Measurements from ENCODE around the gene TEPSIN.

- TF ChIP-seq, protein P1, sequence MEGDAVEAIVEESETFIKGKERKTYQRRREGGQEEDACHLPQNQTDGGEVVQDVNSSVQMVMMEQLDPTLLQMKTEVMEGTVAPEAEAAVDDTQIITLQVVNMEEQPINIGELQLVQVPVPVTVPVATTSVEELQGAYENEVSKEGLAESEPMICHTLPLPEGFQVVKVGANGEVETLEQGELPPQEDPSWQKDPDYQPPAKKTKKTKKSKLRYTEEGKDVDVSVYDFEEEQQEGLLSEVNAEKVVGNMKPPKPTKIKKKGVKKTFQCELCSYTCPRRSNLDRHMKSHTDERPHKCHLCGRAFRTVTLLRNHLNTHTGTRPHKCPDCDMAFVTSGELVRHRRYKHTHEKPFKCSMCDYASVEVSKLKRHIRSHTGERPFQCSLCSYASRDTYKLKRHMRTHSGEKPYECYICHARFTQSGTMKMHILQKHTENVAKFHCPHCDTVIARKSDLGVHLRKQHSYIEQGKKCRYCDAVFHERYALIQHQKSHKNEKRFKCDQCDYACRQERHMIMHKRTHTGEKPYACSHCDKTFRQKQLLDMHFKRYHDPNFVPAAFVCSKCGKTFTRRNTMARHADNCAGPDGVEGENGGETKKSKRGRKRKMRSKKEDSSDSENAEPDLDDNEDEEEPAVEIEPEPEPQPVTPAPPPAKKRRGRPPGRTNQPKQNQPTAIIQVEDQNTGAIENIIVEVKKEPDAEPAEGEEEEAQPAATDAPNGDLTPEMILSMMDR (IDR thresholded peaks at IDR 0.05) = no peak
- TF ChIP-seq POLR2A (IDR thresholded peaks at IDR 0.05; ENCODE audit: low read depth) = no peak
Measured at GRCh38 chr17:81218991-81219390, 19.9 kb downstream of the TEPSIN start.

Data from esophagus muscularis mucosa (tissue), 3 donors.